T47D (cell line): ENCODE data around the gene PHLDA1.

Experiments
- DNase-seq, 2 experiments: peaks; one replicate each; pipeline versions ENCODE4 v3.0.0 to v3.0.0-alpha.2; 2011 to 2012; ENCODE audit warnings: low read depth in 1 of 2, low spot score in 1 of 2
- JUND ChIP-seq: IDR thresholded peaks from 2 replicates; pipeline ENCODE4 v1.6.1; 2012; ENCODE audit warnings: low read depth
- in situ Hi-C: cut with HindIII; loops from 2 replicates; pipeline ENCODE4 v1.10.0; 2016; ENCODE audit warnings: low sequenced_read_pairs, low pct_unique_long_range_greater_than_20kb

Gene PHLDA1

GRCh38 chr12:76055393-76055792 is 23.8 kb upstream of the PHLDA1 start:
- no peak for TF ChIP-seq JUND
- no peak for DNase-seq
- in situ Hi-C loops: no loop called here

- in situ Hi-C loops: no loop called here
- no peak for DNase-seq
- TF ChIP-seq JUND: no peak
Observed at GRCh38 chr12:76049575-76050251, 18.1 kb upstream of the PHLDA1 start.

GRCh38 chr12:76047742-76048141 is 16.2 kb upstream of the PHLDA1 start:
- in situ Hi-C loops: no loop called here
- no peak for TF ChIP-seq JUND
- no peak for DNase-seq

- in situ Hi-C loops: no loop called here
- TF ChIP-seq JUND: no peak
Observed at GRCh38 chr12:76047060-76047459, 15.5 kb upstream of the PHLDA1 start.

GRCh38 chr12:76043377-76043776 is 11.8 kb upstream of the PHLDA1 start:
- no peak for DNase-seq
- in situ Hi-C loops: no loop called here
- no peak for TF ChIP-seq JUND

More at GRCh38 chr12:76047060-76047459, 15.5 kb upstream of the PHLDA1 start:
- no peak for DNase-seq

GRCh38 chr12:76042147-76042546 is 10.6 kb upstream of the PHLDA1 start:
- no peak for DNase-seq
- no peak for TF ChIP-seq JUND
- in situ Hi-C loops: no loop called here

GRCh38 chr12:76041406-76041805 is 9.8 kb upstream of the PHLDA1 start:
- in situ Hi-C loops: no loop called here
- TF ChIP-seq JUND: no peak
- DNase-seq: no peak

GRCh38 chr12:76040461-76040860 is 8.9 kb upstream of the PHLDA1 start:
- no peak for DNase-seq
- in situ Hi-C loops: no loop called here
- no peak for TF ChIP-seq JUND

GRCh38 chr12:76038176-76038575 is 6.6 kb upstream of the PHLDA1 start:
- in situ Hi-C loops: no loop called here
- peak; percentile 41; the same call in 1 of the 2 replicates for TF ChIP-seq JUND
- peak in 1 of 2 experiments; percentile 85 for DNase-seq

GRCh38 chr12:76037130-76038103 is 5.8 kb upstream of the PHLDA1 start:
- DNase-seq: peak; percentile 28 to 90
- in situ Hi-C loops: no loop called here
- TF ChIP-seq JUND: no peak; the same call in 1 of the 2 replicates

- no peak for DNase-seq
- TF ChIP-seq JUND: no peak
- in situ Hi-C loops: no loop called here
Observed at GRCh38 chr12:76035045-76035444, 3.5 kb upstream of the PHLDA1 start.

- in situ Hi-C loops: no loop called here
- TF ChIP-seq JUND: no peak
- no peak for DNase-seq
Observed at GRCh38 chr12:76033081-76034011, 1.8 kb upstream of the PHLDA1 start.
